OCI-LY7 (cell line): Measurements from ENCODE around the gene ACSL4.

Source experiments
- EZH2phosphoT487 ChIP-seq: fragments of 200-600 bp; sonication (generic); IDR thresholded peaks from 2 replicates; pipeline ENCODE4 v1.6.1; 2018; ENCODE audit warnings: low read depth, borderline replicate concordance, mild to moderate bottlenecking, mixed run types, antibody characterized with exemption, low read length, moderate library complexity, mixed read lengths
- TF ChIP-seq, protein P1 (sequence below): fragments of 200-600 bp; sonication (generic); conservative IDR thresholded peaks from 2 replicates; pipeline ENCODE4 v1.5.1; 2014; ENCODE audit warnings: mild to moderate bottlenecking, antibody characterized with exemption, low read length, moderate library complexity, mixed read lengths

- TF ChIP-seq, protein P1, sequence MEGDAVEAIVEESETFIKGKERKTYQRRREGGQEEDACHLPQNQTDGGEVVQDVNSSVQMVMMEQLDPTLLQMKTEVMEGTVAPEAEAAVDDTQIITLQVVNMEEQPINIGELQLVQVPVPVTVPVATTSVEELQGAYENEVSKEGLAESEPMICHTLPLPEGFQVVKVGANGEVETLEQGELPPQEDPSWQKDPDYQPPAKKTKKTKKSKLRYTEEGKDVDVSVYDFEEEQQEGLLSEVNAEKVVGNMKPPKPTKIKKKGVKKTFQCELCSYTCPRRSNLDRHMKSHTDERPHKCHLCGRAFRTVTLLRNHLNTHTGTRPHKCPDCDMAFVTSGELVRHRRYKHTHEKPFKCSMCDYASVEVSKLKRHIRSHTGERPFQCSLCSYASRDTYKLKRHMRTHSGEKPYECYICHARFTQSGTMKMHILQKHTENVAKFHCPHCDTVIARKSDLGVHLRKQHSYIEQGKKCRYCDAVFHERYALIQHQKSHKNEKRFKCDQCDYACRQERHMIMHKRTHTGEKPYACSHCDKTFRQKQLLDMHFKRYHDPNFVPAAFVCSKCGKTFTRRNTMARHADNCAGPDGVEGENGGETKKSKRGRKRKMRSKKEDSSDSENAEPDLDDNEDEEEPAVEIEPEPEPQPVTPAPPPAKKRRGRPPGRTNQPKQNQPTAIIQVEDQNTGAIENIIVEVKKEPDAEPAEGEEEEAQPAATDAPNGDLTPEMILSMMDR, result no peak
- no peak for TF ChIP-seq EZH2phosphoT487
These were observed 2.2 kb upstream of the ACSL4 start for GRCh38 chrX:109735202-109735744.
